Lower leg skin (tissue), 4 donors: ENCODE measurements around the gene RIC1. TPM values are rescaled to one million over a fixed set of nuclear protein-coding genes. Genes with fewer than 3 reads are reported as not detected.

Experiments
- DNase-seq, 2 donors: peaks; one replicate each; pipeline ENCODE4 v3.0.0-alpha.2; 2019; ENCODE audit warnings: low spot score in 2 of 2
- H3K4me3 ChIP-seq: fragments of 200-600 bp; sonication (generic); 2 replicates; pipeline ENCODE4 v1.5.1; 2017; ENCODE audit warnings: mild to moderate bottlenecking, low read depth; ENCODE audit not compliant: poor library complexity, severe bottlenecking
- CTCF ChIP-seq, 3 donors: fragments of 450-650 bp; IDR thresholded peaks; one replicate each; pipeline ENCODE4 v1.5.1; 2016; ENCODE audit warnings: antibody characterized with exemption in 3 of 3, mild to moderate bottlenecking in 3 of 3, moderate library complexity in 2 of 3
- POLR2A ChIP-seq, 2 donors: fragments of 450-650 bp; IDR thresholded peaks; one replicate each; pipeline ENCODE4 v1.6.1; 2016 to 2017; ENCODE audit warnings: antibody characterized with exemption in 2 of 2, mild to moderate bottlenecking in 1 of 2, moderate library complexity in 1 of 2
- WGBS, 2 donors: methylation state at CpG; one replicate each; pipeline ENCODE4 v1.1.5; 2018; 5-methylcytosine and 5-hydroxymethylcytosine counted together
- intact Hi-C: fragments of 100-400 bp; cut with DNase I; formaldehyde crosslinking; loops from one replicate; pipeline ENCODE4 v1.15.0; 2023; ENCODE audit warnings: low total_unique reads
- total RNA-seq, 4 donors: library from RNA; depleted of rRNA; stranded (reverse); fragments of >200 nt; gene quantifications; one replicate each; pipeline ENCODE4 v1.1.0, GENCODE V29; 2016

Gene RIC1
- total RNA-seq, 4 donors from 2014 or later: 31.3 to 62.3 (median 37.6) TPM

- no peak overlapping the region for H3K4me3 ChIP-seq
- intact Hi-C loops: no loop called here
- 91 to 100% methylated on average over 3 of the region's 3 CpGs for WGBS, 2 donors
- no peak for TF ChIP-seq CTCF (IDR thresholded peaks at IDR 0.05)
- TF ChIP-seq POLR2A (IDR thresholded peaks at IDR 0.05): no peak
- DNase-seq: no peak
These were observed 114.2 kb downstream of the RIC1 start for GRCh38 chr9:5743109-5743508.

- WGBS, 2 donors: 93 to 96% methylated on average over 1 of the region's 1 CpG
- TF ChIP-seq POLR2A (IDR thresholded peaks at IDR 0.05): no peak
- no peak for TF ChIP-seq CTCF (IDR thresholded peaks at IDR 0.05)
- no peak overlapping the region for H3K4me3 ChIP-seq
- DNase-seq: no peak
- intact Hi-C loops: no loop called here
These were observed 119.5 kb downstream of the RIC1 start for GRCh38 chr9:5748438-5748837.

DNA sequence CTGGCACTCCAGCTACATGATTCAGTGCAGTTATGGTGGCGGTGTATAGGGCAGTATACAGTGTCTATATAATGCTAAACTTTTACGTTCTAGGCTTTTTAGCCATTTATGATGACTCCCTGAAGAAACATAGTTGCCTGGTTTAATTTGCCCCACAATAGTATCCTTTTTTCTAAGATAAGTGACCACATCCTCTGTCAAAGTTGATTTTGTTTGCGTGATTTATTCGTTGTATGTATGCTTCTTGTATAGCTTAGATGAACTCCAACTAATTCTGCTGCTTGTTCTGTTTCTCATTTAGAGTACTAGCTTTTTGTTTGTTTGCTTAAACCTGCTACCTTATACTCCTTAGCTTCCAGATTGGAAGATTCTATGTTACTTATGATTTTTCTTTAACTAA lies 120.4 kb downstream of the RIC1 start:
- intact Hi-C loops: no loop called here
- no peak for DNase-seq
- 90 to 92% methylated on average over 4 of the region's 4 CpGs for WGBS, 2 donors
- H3K4me3 ChIP-seq: no peak overlapping the region
- TF ChIP-seq CTCF (IDR thresholded peaks at IDR 0.05) (no peak), POLR2A (IDR thresholded peaks at IDR 0.05) (no peak)

DNA sequence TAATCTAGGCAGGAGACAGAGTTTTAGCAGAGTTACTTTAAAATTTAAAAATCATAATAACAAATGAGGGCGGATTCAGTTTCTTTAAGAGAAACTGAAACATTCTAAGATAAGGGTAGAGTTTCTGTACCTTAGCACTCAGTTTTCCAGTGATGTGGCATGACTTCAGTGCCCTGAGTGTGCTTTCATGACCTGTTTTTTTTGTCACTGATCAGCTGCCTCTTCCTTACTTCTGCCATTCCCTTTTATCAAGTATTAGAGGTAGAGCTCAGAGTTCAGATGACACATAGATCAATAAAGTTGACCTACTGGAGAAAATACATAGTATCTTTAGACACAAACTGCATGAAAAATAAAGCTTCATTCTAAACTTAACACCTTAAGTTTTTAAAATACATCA lies 121.7 kb downstream of the RIC1 start:
- DNase-seq: no peak
- no peak for TF ChIP-seq CTCF (IDR thresholded peaks at IDR 0.05)
- no peak for TF ChIP-seq POLR2A (IDR thresholded peaks at IDR 0.05)
- H3K4me3 ChIP-seq: no peak overlapping the region
- intact Hi-C loops: no loop called here
- WGBS, 2 donors: 93 to 100% methylated on average over 1 of the region's 1 CpG

- WGBS, 2 donors: 80 to 81% methylated on average over 3 of the region's 3 CpGs
- intact Hi-C loops: no loop called here
- no peak overlapping the region for H3K4me3 ChIP-seq
- no peak for TF ChIP-seq POLR2A (IDR thresholded peaks at IDR 0.05)
- TF ChIP-seq CTCF (IDR thresholded peaks at IDR 0.05): no peak
- DNase-seq: no peak
These were observed 127.7 kb downstream of the RIC1 start for GRCh38 chr9:5756633-5757032.

DNA sequence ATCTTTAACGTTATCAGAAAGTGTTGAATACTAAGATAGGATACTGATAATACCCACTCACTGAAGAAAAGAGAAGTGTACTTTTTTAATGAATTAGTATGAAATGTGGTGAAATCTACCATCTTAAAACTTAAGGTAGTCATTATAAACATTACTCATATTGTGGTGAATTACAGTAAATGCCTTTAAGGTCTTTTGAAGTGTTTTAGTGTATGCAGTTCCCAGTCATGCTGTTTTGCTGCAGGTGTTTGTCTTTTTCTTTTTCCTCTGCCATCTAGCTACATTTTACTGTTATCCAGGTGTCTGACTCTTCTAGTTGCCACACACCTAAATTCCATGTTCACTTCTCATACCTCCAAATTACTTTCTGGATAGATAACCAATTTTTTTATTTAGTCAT lies 131.4 kb downstream of the RIC1 start:
- H3K4me3 ChIP-seq: no peak overlapping the region
- 86 to 92% methylated on average over 1 of the region's 1 CpG for WGBS, 2 donors
- TF ChIP-seq POLR2A (IDR thresholded peaks at IDR 0.05): no peak
- TF ChIP-seq CTCF (IDR thresholded peaks at IDR 0.05): no peak
- intact Hi-C loops: no loop called here
- no peak for DNase-seq
